HEK293 (cell line): ENCODE results near the gene CRCP.

ENCODE experiments used
- CTCF ChIA-PET: fragments of 350-600 bp; formaldehyde crosslinking; extraction: SDS; loops from one replicate; lab custom pipeline; 2021; ENCODE audit warnings: antibody characterized with exemption; lab: Yijun Ruan, JAX
- POLR2A ChIA-PET: fragments of 300-600 bp; formaldehyde crosslinking; extraction: SDS; loops from one replicate; lab custom pipeline; 2020; ENCODE audit warnings: antibody characterized with exemption, inconsistent platforms; lab: Yijun Ruan, JAX
- H3K27ac ChIP-seq: fragments of 200-500 bp; sonication (Bioruptor generic); 2 replicates; pipeline ENCODE4 v1.5.1; 2014; ENCODE audit warnings: low read depth, low read length, control low read depth, inconsistent platforms; ENCODE audit errors: extremely low read depth
- H3K36me3 ChIP-seq, 2 experiments: fragments of 200-500 bp in 1 of 2; sonication (Bioruptor generic) in 1 of 2; 1 replicate in 1 of 2; 2 replicates in 1 of 2; pipeline ENCODE4 v1.5.1; 2014 to 2017; ENCODE audit warnings: inconsistent platforms in 2 of 2, low read length in 2 of 2; ENCODE audit not compliant: control insufficient read depth in 2 of 2, insufficient read depth in 1 of 2
- H3K4me1 ChIP-seq: fragments of 200-500 bp; sonication (Bioruptor generic); 2 replicates; pipeline ENCODE4 v1.5.1; 2014; ENCODE audit warnings: mild to moderate bottlenecking, low read length, inconsistent platforms; ENCODE audit not compliant: control insufficient read depth, insufficient read depth
- H3K4me3 ChIP-seq: 2 replicates; pipeline ENCODE4 v1.5.1; 2011; ENCODE audit warnings: low read depth, mild to moderate bottlenecking, control low read depth, low read length, moderate library complexity
- H3K9me3 ChIP-seq: fragments of 200-500 bp; sonication (Bioruptor generic); 2 replicates; pipeline ENCODE4 v1.5.1; 2014; ENCODE audit warnings: low read depth, low read length, inconsistent platforms; ENCODE audit not compliant: control insufficient read depth, insufficient read depth
- HOXD13 ChIP-seq: sonication (generic); formaldehyde crosslinking; IDR thresholded peaks from 2 replicates; pipeline ENCODE4 v1.8.0; 2022; ENCODE audit warnings: missing genetic modification reagents, borderline replicate concordance
- PRDM2 ChIP-seq: fragments of 450-650 bp; formaldehyde crosslinking; IDR thresholded peaks from 2 replicates; pipeline ENCODE4 v1.5.1; 2016; ENCODE audit warnings: missing biosample characterization, missing genetic modification characterization, borderline replicate concordance
- RBAK ChIP-seq: fragments of 450-650 bp; formaldehyde crosslinking; IDR thresholded peaks from 2 replicates; pipeline ENCODE4 v1.5.1; 2016; ENCODE audit warnings: missing biosample characterization, missing genetic modification characterization
- REST ChIP-seq: fragments of 450-650 bp; formaldehyde crosslinking; IDR thresholded peaks from 2 replicates; pipeline ENCODE4 v1.5.1; 2016; ENCODE audit warnings: missing biosample characterization, missing genetic modification characterization
- ZNF10 ChIP-seq: fragments of 450-650 bp; formaldehyde crosslinking; IDR thresholded peaks from 2 replicates; pipeline ENCODE4 v1.5.1; 2017; ENCODE audit warnings: missing biosample characterization, missing genetic modification characterization
- ZNF133 ChIP-seq: fragments of 450-650 bp; formaldehyde crosslinking; IDR thresholded peaks from 2 replicates; pipeline ENCODE4 v1.5.1; 2016; ENCODE audit warnings: missing biosample characterization, missing genetic modification characterization
- ZNF157 ChIP-seq: fragments of 450-650 bp; formaldehyde crosslinking; IDR thresholded peaks from 2 replicates; pipeline ENCODE4 v1.5.1; 2016; ENCODE audit warnings: missing biosample characterization, missing genetic modification characterization
- ZNF169 ChIP-seq: fragments of 450-650 bp; formaldehyde crosslinking; IDR thresholded peaks from 2 replicates; pipeline ENCODE4 v1.5.1; 2016; ENCODE audit warnings: missing biosample characterization, missing genetic modification characterization
- ZNF175 ChIP-seq: fragments of 450-650 bp; formaldehyde crosslinking; IDR thresholded peaks from 2 replicates; pipeline ENCODE4 v1.5.1; 2016; ENCODE audit warnings: missing biosample characterization, missing genetic modification characterization
- ZNF571 ChIP-seq: fragments of 450-650 bp; formaldehyde crosslinking; IDR thresholded peaks from 2 replicates; pipeline ENCODE4 v1.5.0; 2017; ENCODE audit warnings: missing biosample characterization, missing genetic modification characterization
- ZNF768 ChIP-seq: fragments of 450-650 bp; formaldehyde crosslinking; IDR thresholded peaks from 2 replicates; pipeline ENCODE4 v1.5.1; 2018; ENCODE audit warnings: missing biosample characterization, mild to moderate bottlenecking, missing genetic modification characterization
- TF ChIP-seq, protein P1 (sequence below): fragments of 450-650 bp; formaldehyde crosslinking; IDR thresholded peaks from 2 replicates; pipeline ENCODE4 v1.5.1; 2016; ENCODE audit warnings: missing biosample characterization, missing genetic modification characterization
- TF ChIP-seq, protein P2 (sequence below): fragments of 450-650 bp; IDR thresholded peaks from 2 replicates; pipeline ENCODE4 v1.5.1; 2018; ENCODE audit warnings: missing biosample characterization, missing genetic modification characterization
- TF ChIP-seq, protein P3 (sequence below): fragments of 450-650 bp; formaldehyde crosslinking; IDR thresholded peaks from 2 replicates; pipeline ENCODE4 v1.5.1; 2016; ENCODE audit warnings: missing biosample characterization, missing genetic modification characterization

CRCP gene

GRCh38 chr7:66142334-66142733 is 27.7 kb downstream of the CRCP start:
- Histone ChIP-seq H3K4me1 (no peaks in the 10 kb centered on the region), H3K4me3 (no peak overlapping the region), H3K9me3 (no peaks in the 10 kb centered on the region), H3K27ac (no peak overlapping the region), H3K36me3 (peaks cover 23 to 47% of the 10 kb centered on the region in 2 experiments)
- POLR2A ChIA-PET = no interaction called here
- CTCF ChIA-PET = interaction anchor here (0.6 kb wide), 1 partner anchor 9 kb away, joined by 3 read pairs; no protein-coding TSS in a partner anchor
- TF ChIP-seq ZNF175 = no peak
- no peak for TF ChIP-seq ZNF157 (tag by site-specific recombination)
- no peak for TF ChIP-seq ZNF10 (tag by site-specific recombination)
- TF ChIP-seq ZNF133 (tag by site-specific recombination) = no peak
- TF ChIP-seq, protein P1, sequence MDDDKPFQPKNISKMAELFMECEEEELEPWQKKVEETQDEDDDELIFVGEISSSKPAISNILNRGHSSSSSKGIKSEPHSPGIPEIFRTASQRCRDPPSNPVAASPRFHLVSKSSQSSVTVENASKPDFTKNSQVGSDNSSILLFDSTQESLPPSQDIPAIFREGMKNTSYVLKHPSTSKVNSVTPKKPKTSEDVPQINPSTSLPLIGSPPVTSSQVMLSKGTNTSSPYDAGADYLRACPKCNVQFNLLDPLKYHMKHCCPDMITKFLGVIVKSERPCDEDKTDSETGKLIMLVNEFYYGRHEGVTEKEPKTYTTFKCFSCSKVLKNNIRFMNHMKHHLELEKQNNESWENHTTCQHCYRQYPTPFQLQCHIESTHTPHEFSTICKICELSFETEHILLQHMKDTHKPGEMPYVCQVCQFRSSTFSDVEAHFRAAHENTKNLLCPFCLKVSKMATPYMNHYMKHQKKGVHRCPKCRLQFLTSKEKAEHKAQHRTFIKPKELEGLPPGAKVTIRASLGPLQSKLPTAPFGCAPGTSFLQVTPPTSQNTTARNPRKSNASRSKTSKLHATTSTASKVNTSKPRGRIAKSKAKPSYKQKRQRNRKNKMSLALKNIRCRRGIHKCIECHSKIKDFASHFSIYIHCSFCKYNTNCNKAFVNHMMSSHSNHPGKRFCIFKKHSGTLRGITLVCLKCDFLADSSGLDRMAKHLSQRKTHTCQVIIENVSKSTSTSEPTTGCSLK = no peak
- TF ChIP-seq RBAK (tag by site-specific recombination) = no peak
- TF ChIP-seq ZNF571 (tag by site-specific recombination) = no peak
- no peak for TF ChIP-seq HOXD13 (CRISPR knock-in tag)
- no peak for TF ChIP-seq REST
- TF ChIP-seq ZNF768 (tag by site-specific recombination) = no peak
- no peak for TF ChIP-seq ZNF169
- TF ChIP-seq, protein P2, sequence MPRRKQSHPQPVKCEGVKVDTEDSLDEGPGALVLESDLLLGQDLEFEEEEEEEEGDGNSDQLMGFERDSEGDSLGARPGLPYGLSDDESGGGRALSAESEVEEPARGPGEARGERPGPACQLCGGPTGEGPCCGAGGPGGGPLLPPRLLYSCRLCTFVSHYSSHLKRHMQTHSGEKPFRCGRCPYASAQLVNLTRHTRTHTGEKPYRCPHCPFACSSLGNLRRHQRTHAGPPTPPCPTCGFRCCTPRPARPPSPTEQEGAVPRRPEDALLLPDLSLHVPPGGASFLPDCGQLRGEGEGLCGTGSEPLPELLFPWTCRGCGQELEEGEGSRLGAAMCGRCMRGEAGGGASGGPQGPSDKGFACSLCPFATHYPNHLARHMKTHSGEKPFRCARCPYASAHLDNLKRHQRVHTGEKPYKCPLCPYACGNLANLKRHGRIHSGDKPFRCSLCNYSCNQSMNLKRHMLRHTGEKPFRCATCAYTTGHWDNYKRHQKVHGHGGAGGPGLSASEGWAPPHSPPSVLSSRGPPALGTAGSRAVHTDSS (tag by site-specific recombination) = no peak
- no peak for TF ChIP-seq PRDM2 (tag by site-specific recombination)
- TF ChIP-seq, protein P3, sequence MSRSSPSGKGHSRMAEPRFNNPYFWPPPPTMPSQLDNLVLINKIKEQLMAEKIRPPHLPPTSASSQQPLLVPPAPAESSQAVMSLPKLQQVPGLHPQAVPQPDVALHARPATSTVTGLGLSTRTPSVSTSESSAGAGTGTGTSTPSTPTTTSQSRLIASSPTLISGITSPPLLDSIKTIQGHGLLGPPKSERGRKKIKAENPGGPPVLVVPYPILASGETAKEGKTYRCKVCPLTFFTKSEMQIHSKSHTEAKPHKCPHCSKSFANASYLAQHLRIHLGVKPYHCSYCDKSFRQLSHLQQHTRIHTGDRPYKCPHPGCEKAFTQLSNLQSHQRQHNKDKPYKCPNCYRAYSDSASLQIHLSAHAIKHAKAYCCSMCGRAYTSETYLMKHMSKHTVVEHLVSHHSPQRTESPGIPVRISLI = no peak
